Measurements from ENCODE around the gene LARP1. TPM values are rescaled to one million over a fixed set of nuclear protein-coding genes. Genes with fewer than 3 reads are reported as not detected.

The LARP1 gene
- total RNA-seq, 2 experiments from 2014 or later = 174 to 177 TPM

DNA sequence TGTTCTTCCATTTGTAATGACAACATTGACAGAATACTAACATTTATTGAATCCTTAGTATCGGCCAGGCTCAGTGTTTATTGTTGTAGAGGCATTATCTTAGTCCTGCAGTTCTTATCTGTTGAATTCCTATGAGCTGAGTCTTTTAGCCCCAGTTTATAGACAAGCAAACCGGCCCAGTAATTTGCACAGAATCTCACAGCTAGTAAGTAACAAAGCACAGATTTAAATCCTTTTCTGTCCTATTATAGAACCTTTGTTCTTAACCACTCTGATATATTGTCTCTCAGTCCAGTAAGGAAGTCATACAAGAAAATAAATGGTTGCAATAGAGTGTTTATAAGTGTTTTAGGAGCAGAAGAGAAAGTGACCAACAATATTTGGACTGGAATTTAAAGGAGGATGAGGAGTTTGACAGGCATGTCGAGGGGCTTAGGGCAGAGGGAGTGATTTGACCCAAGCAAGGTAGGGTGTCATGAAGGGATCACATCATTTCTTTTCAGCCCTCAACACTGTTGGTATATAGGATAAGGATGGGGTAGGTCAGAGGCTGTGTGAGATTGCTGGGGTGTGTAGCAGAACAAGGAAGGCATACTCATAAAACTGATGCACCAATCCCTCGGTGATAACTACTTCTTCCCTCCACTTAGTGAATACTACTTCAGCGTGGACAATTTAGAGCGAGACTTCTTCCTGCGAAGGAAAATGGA, 39.5 kb downstream of the LARP1 start:
- peaks cover 56% of the 10 kb centered on the region for H3K36me3 Mint-ChIP-seq (ENCODE audit: low read depth)

GRCh38 chr5:154795235-154795596, 40.0 kb downstream of the LARP1 start:
- no peaks in the 10 kb centered on the region for H3K27me3 Mint-ChIP-seq
- H3K4me3 Mint-ChIP-seq = no peak overlapping the region
- POLR2A ChIA-PET = no interaction called here

More for the DNA sequence above, 39.5 kb downstream of the LARP1 start:
- ChIA-PET CTCF (interaction anchor here (0.6 kb wide), 1 partner anchor 15 kb away, joined by 4 read pairs; no protein-coding TSS in a partner anchor), POLR2A (no interaction called here)
- H3K27ac Mint-ChIP-seq = no peak overlapping the region
- peaks cover 14% of the 10 kb centered on the region for H3K4me1 Mint-ChIP-seq
- no peak for DNase-seq
- no peak overlapping the region for H3K4me3 Mint-ChIP-seq
- H3K27me3 Mint-ChIP-seq = no peaks in the 10 kb centered on the region
- no peaks in the 10 kb centered on the region for H3K9me3 Mint-ChIP-seq

DNA sequence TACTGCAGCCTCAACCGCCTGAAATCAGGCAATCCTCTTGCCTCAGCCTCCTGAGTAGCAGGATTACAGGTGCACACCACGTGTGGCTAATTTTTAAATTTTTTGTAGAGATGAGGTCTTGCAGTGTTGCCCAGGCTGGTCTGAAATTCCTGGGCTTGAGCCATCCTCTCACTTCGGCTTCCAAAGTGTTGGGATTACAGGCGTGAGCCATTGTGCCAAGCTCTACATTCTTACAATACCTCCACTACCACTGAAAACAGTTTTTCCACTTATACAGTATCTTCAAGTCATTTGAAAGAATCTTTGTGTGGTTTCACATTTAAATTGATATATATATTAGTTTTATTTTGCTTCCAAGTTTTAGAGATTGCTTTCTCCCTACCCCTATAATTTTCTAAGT, 42.6 kb downstream of the LARP1 start:
- CTCF ChIA-PET = no interaction called here
- DNase-seq = no peak
- Mint-ChIP-seq H3K9me3 (no peaks in the 10 kb centered on the region), H3K4me1 (peaks cover 17% of the 10 kb centered on the region), H3K27me3 (no peaks in the 10 kb centered on the region), H3K27ac (no peak overlapping the region), H3K4me3 (no peak overlapping the region), H3K36me3 (ENCODE audit: low read depth) (peaks cover 70% of the 10 kb centered on the region)
- POLR2A ChIA-PET = interaction anchor here (1.3 kb wide), 1 partner anchor 26 kb away, joined by 3 read pairs; no protein-coding TSS in a partner anchor

More at GRCh38 chr5:154795235-154795596, 40.0 kb downstream of the LARP1 start:
- Mint-ChIP-seq H3K4me1 (peaks cover 19% of the 10 kb centered on the region), H3K9me3 (no peaks in the 10 kb centered on the region), H3K27ac (no peak overlapping the region), H3K36me3 (ENCODE audit: low read depth) (peaks cover 58% of the 10 kb centered on the region)
- DNase-seq = no peak
- CTCF ChIA-PET = no interaction called here

GRCh38 chr5:154800582-154800981, 45.4 kb downstream of the LARP1 start:
- CTCF ChIA-PET = no interaction called here

DNA sequence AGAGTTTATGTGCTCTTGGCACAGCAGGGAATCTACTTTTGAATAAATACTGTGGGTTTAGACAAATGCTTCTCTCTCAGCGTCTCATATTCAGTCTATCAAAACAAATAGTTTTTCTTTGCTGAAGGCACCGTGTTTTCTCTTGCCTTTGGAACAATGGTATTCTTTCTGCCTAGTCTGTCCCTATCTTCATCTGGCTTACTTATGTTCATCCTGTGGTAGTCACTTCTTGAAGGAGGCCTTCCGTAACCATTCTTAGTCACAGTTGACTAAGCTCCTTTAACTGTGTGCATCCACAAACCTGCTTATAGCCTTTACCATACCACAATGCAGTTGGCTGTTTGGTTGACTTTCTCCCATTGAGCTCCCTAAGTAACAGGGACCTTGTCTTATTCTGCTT, 45.9 kb downstream of the LARP1 start:
- ChIA-PET POLR2A (interaction anchor here (1.0 kb wide), 1 partner anchor 44 kb away, joined by 3 read pairs; no protein-coding TSS in a partner anchor), CTCF (no interaction called here)
- no peak overlapping the region for H3K27ac Mint-ChIP-seq
- no peaks in the 10 kb centered on the region for H3K9me3 Mint-ChIP-seq
- peaks cover 17% of the 10 kb centered on the region for H3K4me1 Mint-ChIP-seq
- no peak for DNase-seq
- H3K36me3 Mint-ChIP-seq (ENCODE audit: low read depth) = peaks cover 73% of the 10 kb centered on the region
- no peaks in the 10 kb centered on the region for H3K27me3 Mint-ChIP-seq
- H3K4me3 Mint-ChIP-seq = no peak overlapping the region

More at GRCh38 chr5:154800582-154800981, 45.4 kb downstream of the LARP1 start:
- H3K4me1 Mint-ChIP-seq = peaks cover 17% of the 10 kb centered on the region
- no peak overlapping the region for H3K4me3 Mint-ChIP-seq
- no peaks in the 10 kb centered on the region for H3K27me3 Mint-ChIP-seq
- H3K9me3 Mint-ChIP-seq = no peaks in the 10 kb centered on the region
- peaks cover 70% of the 10 kb centered on the region for H3K36me3 Mint-ChIP-seq (ENCODE audit: low read depth)
- POLR2A ChIA-PET = no interaction called here
- H3K27ac Mint-ChIP-seq = peak overlapping the region; percentile 17
- DNase-seq = no peak

- POLR2A ChIA-PET = interaction anchor here (1.0 kb wide), 1 partner anchor 45 kb away, joined by 3 read pairs; no protein-coding TSS in a partner anchor
Observed at GRCh38 chr5:154802050-154802449, 46.9 kb downstream of the LARP1 start.

DNA sequence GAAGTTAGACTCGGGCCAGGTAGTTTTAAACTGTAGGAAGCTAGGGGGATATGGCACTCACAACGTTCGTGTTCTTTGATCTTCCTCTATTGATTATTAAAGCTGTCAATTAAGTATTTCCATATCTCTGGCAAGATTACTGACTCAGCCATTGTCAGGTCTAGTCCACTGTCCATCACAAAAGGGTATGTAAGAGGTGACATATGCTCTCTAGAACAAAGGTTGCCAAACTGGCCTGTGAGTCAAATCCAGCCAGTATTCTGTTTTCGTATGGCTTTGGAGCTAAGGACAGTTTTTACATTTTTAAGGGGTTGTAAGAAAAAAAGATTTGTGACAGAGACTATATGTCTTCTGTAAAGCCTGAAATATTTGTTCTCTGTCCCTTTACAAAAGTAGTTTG, 51.0 kb downstream of the LARP1 start:
- Mint-ChIP-seq H3K36me3 (ENCODE audit: low read depth) (peaks cover 69% of the 10 kb centered on the region), H3K27ac (no peak overlapping the region), H3K9me3 (no peaks in the 10 kb centered on the region), H3K4me3 (no peak overlapping the region), H3K4me1 (peaks cover 1% of the 10 kb centered on the region), H3K27me3 (no peaks in the 10 kb centered on the region)
- CTCF ChIA-PET = no interaction called here
- no peak for DNase-seq
- POLR2A ChIA-PET = no interaction called here

More at GRCh38 chr5:154802050-154802449, 46.9 kb downstream of the LARP1 start:
- Mint-ChIP-seq H3K36me3 (ENCODE audit: low read depth) (peaks cover 73% of the 10 kb centered on the region), H3K4me3 (no peak overlapping the region), H3K27me3 (no peaks in the 10 kb centered on the region), H3K9me3 (no peaks in the 10 kb centered on the region), H3K27ac (no peak overlapping the region), H3K4me1 (peaks cover 17% of the 10 kb centered on the region)
- CTCF ChIA-PET = no interaction called here
- DNase-seq = no peak

DNA sequence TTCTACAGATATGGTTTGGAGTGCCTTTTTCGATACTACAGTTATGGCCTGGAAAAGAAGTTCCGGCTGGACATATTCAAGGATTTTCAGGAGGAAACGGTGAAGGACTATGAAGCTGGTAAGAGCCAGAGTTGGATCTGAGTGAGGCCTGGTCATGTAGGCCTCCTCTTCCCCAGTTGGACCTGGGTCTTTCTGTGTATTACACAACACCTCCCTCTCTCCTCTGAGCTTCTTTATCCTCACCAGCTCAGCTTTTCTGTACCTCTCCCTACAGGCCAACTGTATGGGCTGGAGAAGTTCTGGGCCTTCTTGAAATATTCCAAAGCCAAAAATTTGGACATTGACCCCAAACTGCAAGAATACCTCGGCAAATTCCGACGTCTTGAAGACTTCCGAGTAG, 56.1 kb downstream of the LARP1 start:
- Mint-ChIP-seq H3K27ac (no peak overlapping the region), H3K36me3 (ENCODE audit: low read depth) (peaks cover 70% of the 10 kb centered on the region), H3K9me3 (no peaks in the 10 kb centered on the region), H3K27me3 (no peaks in the 10 kb centered on the region), H3K4me1 (peaks cover 25% of the 10 kb centered on the region), H3K4me3 (no peak overlapping the region)
- POLR2A ChIA-PET = interaction anchor here (0.7 kb wide), 1 partner anchor 157 kb away, joined by 3 read pairs; no protein-coding TSS in a partner anchor
- no peak for DNase-seq
- CTCF ChIA-PET = interaction anchor here (0.8 to 1.2 kb wide), 3 partner anchors 27 to 161 kb away, joined by 3 to 7 read pairs (median 5); no protein-coding TSS in a partner anchor

DNA sequence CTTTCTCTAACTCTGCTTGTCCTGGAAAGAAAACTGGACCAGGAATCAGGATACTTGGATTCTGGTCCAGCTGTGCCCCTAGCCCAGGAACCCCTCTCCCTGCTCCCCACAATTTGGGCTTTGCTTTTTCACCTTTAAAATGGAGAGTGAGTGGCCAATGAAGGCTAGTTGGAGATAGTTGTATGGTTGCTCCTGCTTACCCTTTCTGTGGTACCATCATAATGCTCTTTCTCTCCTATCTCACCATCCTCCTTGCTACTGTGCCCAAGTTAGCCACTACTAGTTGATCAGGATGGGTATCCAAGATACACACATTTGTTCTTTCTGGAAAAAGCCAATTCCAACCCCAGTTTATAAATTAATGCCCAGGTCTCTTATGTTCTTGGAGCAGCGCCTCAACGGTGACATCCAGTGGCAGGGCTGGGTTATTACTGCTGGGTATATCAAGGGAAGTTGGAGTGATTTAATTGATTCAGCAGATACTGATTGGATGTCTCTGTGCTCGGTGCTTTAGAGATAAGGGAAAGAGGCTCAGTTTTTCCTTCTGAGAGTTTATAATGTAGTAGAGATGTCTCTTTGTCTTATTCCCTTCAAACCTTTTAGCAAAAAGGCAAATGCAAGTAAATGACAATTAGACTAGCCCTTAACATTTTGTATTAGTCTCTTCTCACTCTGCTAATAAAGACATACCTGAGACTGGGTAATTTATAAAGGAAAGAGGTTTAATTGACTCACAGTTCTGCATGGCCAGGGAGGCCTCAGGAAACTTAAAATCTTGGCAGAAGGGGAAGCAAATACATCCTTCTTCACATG, 56.7 kb downstream of the LARP1 start:
- no peak overlapping the region for H3K4me3 Mint-ChIP-seq
- ChIA-PET CTCF (interaction anchor here (0.8 to 1.2 kb wide), 2 partner anchors 100 to 161 kb away, joined by 3 to 7 read pairs; no protein-coding TSS in a partner anchor), POLR2A (no interaction called here)
- no peaks in the 10 kb centered on the region for H3K27me3 Mint-ChIP-seq
- H3K36me3 Mint-ChIP-seq (ENCODE audit: low read depth) = peaks cover 70% of the 10 kb centered on the region
- DNase-seq = peak; percentile 67
- H3K9me3 Mint-ChIP-seq = no peaks in the 10 kb centered on the region
- peak overlapping the region; percentile 61 for H3K27ac Mint-ChIP-seq
- H3K4me1 Mint-ChIP-seq = peaks cover 29% of the 10 kb centered on the region

- H3K9me3 Mint-ChIP-seq = no peaks in the 10 kb centered on the region
Observed at GRCh38 chr5:154813158-154813557, 58.0 kb downstream of the LARP1 start.

DNA sequence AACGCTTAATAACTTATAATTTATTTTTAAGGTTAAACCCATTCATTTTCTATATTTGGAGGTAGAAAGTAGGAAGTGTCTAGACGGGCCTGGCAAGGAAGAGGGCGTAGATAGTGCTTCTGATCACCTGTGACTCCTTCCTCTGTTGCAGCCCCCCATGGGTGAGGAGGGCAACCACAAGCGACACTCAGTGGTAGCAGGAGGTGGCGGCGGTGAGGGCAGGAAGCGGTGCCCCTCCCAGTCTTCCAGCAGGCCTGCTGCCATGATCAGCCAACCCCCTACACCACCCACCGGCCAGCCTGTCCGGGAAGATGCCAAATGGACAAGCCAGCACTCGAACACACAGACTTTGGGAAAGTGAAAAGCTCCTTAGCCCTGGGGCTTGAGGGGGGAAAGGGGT, 58.6 kb downstream of the LARP1 start:
- H3K9me3 Mint-ChIP-seq = no peaks in the 10 kb centered on the region
- POLR2A ChIA-PET = interaction anchor here (0.8 to 1.0 kb wide), 2 partner anchors 9 to 45 kb away, joined by 3 to 5 read pairs; partner anchors contain the start of gene CNOT8
- H3K27me3 Mint-ChIP-seq = no peaks in the 10 kb centered on the region
- CTCF ChIA-PET = interaction anchor here (0.7 kb wide), 1 partner anchor 121 kb away, joined by 3 read pairs; no protein-coding TSS in a partner anchor
- peaks cover 31% of the 10 kb centered on the region for H3K4me1 Mint-ChIP-seq
- peak overlapping the region; percentile 73 for H3K27ac Mint-ChIP-seq
- no peak overlapping the region for H3K4me3 Mint-ChIP-seq
- peaks cover 65% of the 10 kb centered on the region for H3K36me3 Mint-ChIP-seq (ENCODE audit: low read depth)
- DNase-seq = peak; percentile 53

More at GRCh38 chr5:154813158-154813557, 58.0 kb downstream of the LARP1 start:
- ChIA-PET POLR2A (interaction anchor here (1.0 kb wide), 1 partner anchor 9 kb away, joined by 5 read pairs; no protein-coding TSS in a partner anchor), CTCF (no interaction called here)
- no peak for DNase-seq
- no peak overlapping the region for H3K4me3 Mint-ChIP-seq
- H3K27ac Mint-ChIP-seq = peak overlapping the region; percentile 51
- H3K27me3 Mint-ChIP-seq = no peaks in the 10 kb centered on the region
- H3K4me1 Mint-ChIP-seq = peaks cover 29% of the 10 kb centered on the region
- H3K36me3 Mint-ChIP-seq (ENCODE audit: low read depth) = peaks cover 69% of the 10 kb centered on the region

GRCh38 chr5:154815025-154815424, 59.8 kb downstream of the LARP1 start:
- H3K4me1 Mint-ChIP-seq = peaks cover 40% of the 10 kb centered on the region
- no peak for DNase-seq
- peak overlapping the region; percentile 22 for H3K27ac Mint-ChIP-seq
- CTCF ChIA-PET = no interaction called here
- POLR2A ChIA-PET = no interaction called here
- H3K36me3 Mint-ChIP-seq (ENCODE audit: low read depth) = peaks cover 67% of the 10 kb centered on the region
- H3K27me3 Mint-ChIP-seq = no peaks in the 10 kb centered on the region
- H3K4me3 Mint-ChIP-seq = no peak overlapping the region
- no peaks in the 10 kb centered on the region for H3K9me3 Mint-ChIP-seq

- Mint-ChIP-seq H3K9me3 (no peaks in the 10 kb centered on the region), H3K36me3 (ENCODE audit: low read depth) (peaks cover 70% of the 10 kb centered on the region), H3K4me3 (no peak overlapping the region), H3K27me3 (no peaks in the 10 kb centered on the region), H3K4me1 (peaks cover 45% of the 10 kb centered on the region), H3K27ac (peak overlapping the region; percentile 24)
- CTCF ChIA-PET = no interaction called here
- no peak for DNase-seq
- POLR2A ChIA-PET = no interaction called here
Observed at GRCh38 chr5:154815684-154816247, 60.6 kb downstream of the LARP1 start.

Data from activated CD4-positive, alpha-beta memory T cell treated with anti-CD3 and anti-CD28 coated beads, Interleukin-2, amount 10 ng/mL, durations not matched to agents 7 days and 5 days (primary cell).